HCT116 (cell line): ENCODE results near the gene AKT1. TPM values are rescaled to one million over a fixed set of nuclear protein-coding genes. Genes with fewer than 3 reads are reported as not detected.

Source experiments
- ATAC-seq: fragments of 200-7000 bp; cut with Tn5 transposase; 2 replicates; pipeline ENCODE4 v1.9.1; 2020; ENCODE audit warnings: mild to moderate bottlenecking, moderate library complexity
- BruUV-seq: library from RNA; stranded (reverse); fragments of 400-500 nt; replicated peaks from 2 replicates; lab custom pipeline; 2021; lab: Mats Ljungman, UMichigan
- CTCF ChIA-PET: fragments of 300-600 bp; sonication (Branson Sonifier 250); formaldehyde crosslinking; loops from one replicate; lab custom pipeline; 2021; ENCODE audit warnings: antibody characterized with exemption; lab: Charles Lee
- POLR2A ChIA-PET: fragments of 300-600, 350-600 bp; sonication (Branson Sonifier 250); formaldehyde crosslinking; loops from one replicate; lab custom pipeline; 2021; ENCODE audit warnings: antibody characterized with exemption; lab: Charles Lee
- RAD21 ChIA-PET, 2 experiments: fragments of 300-600 bp; sonication (Branson Sonifier 250); formaldehyde crosslinking; loops; one replicate each; lab custom pipeline; 2023; ENCODE audit warnings: low total read pairs in 2 of 2; ENCODE audit not compliant: uncharacterized antibody in 2 of 2, unreplicated experiment in 2 of 2, low non-redundant PET in 1 of 2; lab: Charles Lee
- DNase-seq: peaks from one replicate; pipeline ENCODE4 v3.0.0-alpha.2; 2010; ENCODE audit warnings: low read depth, low spot score
- H2AFZ ChIP-seq: fragments of 200-600 bp; shearing (Covaris generic), sonication (generic); 2 replicates; pipeline ENCODE4 v1.6.1; 2017; ENCODE audit warnings: low read depth, mixed run types, mixed read lengths, antibody characterized with exemption, low read length; ENCODE audit not compliant: poor library complexity, severe bottlenecking
- H3K27ac ChIP-seq: 2 replicates; pipeline ENCODE4 v1.5.1; 2012; ENCODE audit warnings: low read depth, low read length
- H3K27me3 ChIP-seq: fragments of 200-600 bp; sonication (generic); 2 replicates; pipeline ENCODE4 v1.6.1; 2016; ENCODE audit warnings: mixed run types, low read length, mixed read lengths; ENCODE audit not compliant: insufficient read depth
- H3K36me3 ChIP-seq, 2 experiments: fragments of 200-500 bp in 1 of 2; fragments of 200-600 bp in 1 of 2; sonication (Bioruptor generic) in 1 of 2; sonication (generic) in 1 of 2; 2 replicates each; pipeline versions ENCODE4 v1.5.1 to v1.6.1; 2014 to 2016; ENCODE audit warnings: low read length in 2 of 2, inconsistent platforms in 1 of 2, mixed read lengths in 1 of 2, mixed run types in 1 of 2; ENCODE audit not compliant: insufficient read depth in 2 of 2, control insufficient read depth in 1 of 2
- H3K4me1 ChIP-seq, 2 experiments: fragments of 200-600 bp in 1 of 2; sonication (generic) in 1 of 2; 2 replicates each; pipeline versions ENCODE4 v1.5.1 to v1.6.1; 2012 to 2017; ENCODE audit warnings: low read length in 2 of 2, inconsistent platforms in 1 of 2, mild to moderate bottlenecking in 1 of 2, mixed read lengths in 1 of 2, mixed run types in 1 of 2, moderate library complexity in 1 of 2; ENCODE audit not compliant: insufficient read depth in 2 of 2, control insufficient read depth in 1 of 2
- H3K4me2 ChIP-seq: fragments of 200-600 bp; sonication (generic); 2 replicates; pipeline ENCODE4 v1.6.1; 2017; ENCODE audit warnings: mixed run types, low read length, mixed read lengths
- H3K4me3 ChIP-seq, 2 experiments: fragments of 200-600 bp in 1 of 2; sonication (generic) in 1 of 2; replicated peaks in 1 of 2; 2 replicates each; pipeline ENCODE4 v1.5.1; 2011 to 2016; ENCODE audit warnings: low read length in 2 of 2, control low read depth in 1 of 2, low read depth in 1 of 2, mild to moderate bottlenecking in 1 of 2, mixed read lengths in 1 of 2, mixed run types in 1 of 2
- H3K79me2 ChIP-seq: fragments of 200-600 bp; sonication (generic); 2 replicates; pipeline ENCODE4 v1.6.1; 2017; ENCODE audit warnings: mild to moderate bottlenecking, mixed run types, low read length, moderate library complexity, mixed read lengths; ENCODE audit not compliant: insufficient read depth
- H3K9ac ChIP-seq: fragments of 200-600 bp; sonication (generic); 2 replicates; pipeline ENCODE4 v1.6.1; 2016; ENCODE audit warnings: low read length, mixed read lengths
- H3K9me2 ChIP-seq: fragments of 200-600 bp; sonication (generic), shearing (Covaris generic); 2 replicates; pipeline ENCODE4 v1.6.1; 2017; ENCODE audit warnings: mixed run types, mild to moderate bottlenecking, moderate library complexity; ENCODE audit not compliant: insufficient read depth
- H3K9me3 ChIP-seq, 2 experiments: fragments of 200-500 bp in 1 of 2; fragments of 200-600 bp in 1 of 2; sonication (Bioruptor generic) in 1 of 2; sonication (generic) in 1 of 2; 2 replicates each; pipeline ENCODE4 v1.6.1; 2014 to 2017; ENCODE audit warnings: low read length in 2 of 2, mixed read lengths in 2 of 2, inconsistent platforms in 1 of 2, low read depth in 1 of 2, mild to moderate bottlenecking in 1 of 2, mixed run types in 1 of 2, moderate library complexity in 1 of 2; ENCODE audit not compliant: control insufficient read depth in 1 of 2, insufficient read depth in 1 of 2
- H4K20me1 ChIP-seq: fragments of 200-600 bp; sonication (generic), shearing (Covaris generic); 2 replicates; pipeline ENCODE4 v1.6.1; 2017; ENCODE audit warnings: mixed run types, mild to moderate bottlenecking, moderate library complexity; ENCODE audit not compliant: insufficient read depth
- CEBPB ChIP-seq: IDR thresholded peaks from 2 replicates; pipeline ENCODE4 v1.6.1; 2012; ENCODE audit warnings: low read depth
- EGR1 ChIP-seq: IDR thresholded peaks from 2 replicates; pipeline ENCODE4 v1.6.1; 2012; ENCODE audit warnings: low read depth
- ELF1 ChIP-seq: IDR thresholded peaks from 2 replicates; pipeline ENCODE4 v1.6.1; 2012; ENCODE audit warnings: low read depth, borderline replicate concordance
- EZH2phosphoT487 ChIP-seq: fragments of 200-600 bp; IDR thresholded peaks from 2 replicates; pipeline ENCODE4 v1.6.1; 2018; ENCODE audit warnings: antibody characterized with exemption, borderline replicate concordance
- FOSL1 ChIP-seq: IDR thresholded peaks from 2 replicates; pipeline ENCODE4 v1.6.1; 2012; ENCODE audit warnings: low read depth
- MAX ChIP-seq: IDR thresholded peaks from 2 replicates; pipeline ENCODE4 v1.6.1; 2012
- POLR2AphosphoS5 ChIP-seq: IDR thresholded peaks from 2 replicates; pipeline ENCODE4 v1.6.1; 2011; ENCODE audit warnings: mild to moderate bottlenecking, low read depth, low read length, moderate library complexity
- REST ChIP-seq: IDR thresholded peaks from 2 replicates; pipeline ENCODE4 v1.6.1; 2012; ENCODE audit warnings: low read depth
- SIN3A ChIP-seq: IDR thresholded peaks from 2 replicates; pipeline ENCODE4 v1.6.1; 2012; ENCODE audit warnings: low read depth
- SRF ChIP-seq: IDR thresholded peaks from 2 replicates; pipeline ENCODE4 v1.6.1; 2012; ENCODE audit warnings: low read depth
- TCF7L2 ChIP-seq: IDR thresholded peaks from 2 replicates; pipeline ENCODE4 v1.7.0; 2011; ENCODE audit warnings: borderline replicate concordance, inconsistent platforms; ENCODE audit not compliant: insufficient read depth, insufficient read length; ENCODE audit errors: extremely low read depth
- YY1 ChIP-seq: IDR thresholded peaks from 2 replicates; pipeline ENCODE4 v1.6.1; 2011; ENCODE audit warnings: low read length, low read depth, moderate library complexity, mild to moderate bottlenecking; ENCODE audit not compliant: insufficient replicate concordance; ENCODE audit errors: extremely low read depth
- ZFX ChIP-seq: fragments of 450-650 bp; IDR thresholded peaks from 2 replicates; pipeline ENCODE4 v1.6.1; 2017
- ZNF274 ChIP-seq: fragments of 200-500 bp; sonication (Bioruptor generic); IDR thresholded peaks from 2 replicates; pipeline ENCODE4 v1.6.1; 2014; ENCODE audit warnings: mild to moderate bottlenecking, low read depth, low read length, inconsistent platforms
- intact Hi-C: fragments of 100-400 bp; cut with micrococcal nuclease; formaldehyde crosslinking; loops from 2 replicates; pipeline ENCODE4 v1.10.0; 2022
- total RNA-seq: library from RNA; stranded (reverse); gene quantifications from one replicate; pipeline ENCODE4 v1.2.1, GENCODE V29; 2021; ENCODE audit not compliant: unreplicated experiment
- TF ChIP-seq, protein P1 (sequence below): IDR thresholded peaks from 2 replicates; pipeline ENCODE4 v1.6.1; 2012
- TF ChIP-seq, protein P2 (sequence below), 3 experiments: fragments of 200-600 bp in 1 of 3; sonication (generic) in 1 of 3; IDR thresholded peaks in 2 of 3; conservative IDR thresholded peaks in 1 of 3; 2 replicates each; pipeline ENCODE4 v1.5.1; 2012 to 2017; ENCODE audit warnings: low read depth in 2 of 3, low read length in 2 of 3, antibody characterized with exemption in 1 of 3, borderline replicate concordance in 1 of 3, control low read depth in 1 of 3, mild to moderate bottlenecking in 1 of 3, mixed read lengths in 1 of 3, mixed run types in 1 of 3, moderate library complexity in 1 of 3; ENCODE audit not compliant: insufficient read depth in 1 of 3
- TF ChIP-seq, protein P3 (sequence below): IDR thresholded peaks from 2 replicates; pipeline ENCODE4 v1.6.1; 2011; ENCODE audit warnings: mild to moderate bottlenecking, low read length, moderate library complexity; ENCODE audit not compliant: insufficient replicate concordance; ENCODE audit errors: extremely low read depth

The AKT1 gene
- total RNA-seq, 1 experiment from 2014 or later = 152 TPM

- CTCF ChIA-PET = no interaction called here
- H3K4me2 ChIP-seq = no peak overlapping the region
- no peak for DNase-seq
Observed at GRCh38 chr14:104735830-104736642, 59.5 kb downstream of the AKT1 start.

More at GRCh38 chr14:104735830-104736642, 59.5 kb downstream of the AKT1 start:
- intact Hi-C loops = no loop called here
- POLR2A ChIA-PET = no interaction called here
- Histone ChIP-seq H3K27ac (no peak overlapping the region), H3K4me3 (no peak overlapping the region), H3K79me2 (no peaks in the 10 kb centered on the region), H3K9me2 (no peaks in the 10 kb centered on the region), H3K27me3 (no peaks in the 10 kb centered on the region), H2AFZ (no peak overlapping the region), H3K4me1 (peaks cover 18 to 19% of the 10 kb centered on the region in 2 experiments), H3K9ac (no peak overlapping the region), H3K36me3 (no peaks in the 10 kb centered on the region), H4K20me1 (no peaks in the 10 kb centered on the region), H3K9me3 (no peaks in the 10 kb centered on the region)
- ATAC-seq = no peak
- TF ChIP-seq, protein P1, sequence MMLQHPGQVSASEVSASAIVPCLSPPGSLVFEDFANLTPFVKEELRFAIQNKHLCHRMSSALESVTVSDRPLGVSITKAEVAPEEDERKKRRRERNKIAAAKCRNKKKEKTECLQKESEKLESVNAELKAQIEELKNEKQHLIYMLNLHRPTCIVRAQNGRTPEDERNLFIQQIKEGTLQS = no peak
- no peak for TF ChIP-seq ZFX
- no peak for TF ChIP-seq EGR1
- no peak for TF ChIP-seq REST
- TF ChIP-seq MAX = no peak
- TF ChIP-seq, protein P2, sequence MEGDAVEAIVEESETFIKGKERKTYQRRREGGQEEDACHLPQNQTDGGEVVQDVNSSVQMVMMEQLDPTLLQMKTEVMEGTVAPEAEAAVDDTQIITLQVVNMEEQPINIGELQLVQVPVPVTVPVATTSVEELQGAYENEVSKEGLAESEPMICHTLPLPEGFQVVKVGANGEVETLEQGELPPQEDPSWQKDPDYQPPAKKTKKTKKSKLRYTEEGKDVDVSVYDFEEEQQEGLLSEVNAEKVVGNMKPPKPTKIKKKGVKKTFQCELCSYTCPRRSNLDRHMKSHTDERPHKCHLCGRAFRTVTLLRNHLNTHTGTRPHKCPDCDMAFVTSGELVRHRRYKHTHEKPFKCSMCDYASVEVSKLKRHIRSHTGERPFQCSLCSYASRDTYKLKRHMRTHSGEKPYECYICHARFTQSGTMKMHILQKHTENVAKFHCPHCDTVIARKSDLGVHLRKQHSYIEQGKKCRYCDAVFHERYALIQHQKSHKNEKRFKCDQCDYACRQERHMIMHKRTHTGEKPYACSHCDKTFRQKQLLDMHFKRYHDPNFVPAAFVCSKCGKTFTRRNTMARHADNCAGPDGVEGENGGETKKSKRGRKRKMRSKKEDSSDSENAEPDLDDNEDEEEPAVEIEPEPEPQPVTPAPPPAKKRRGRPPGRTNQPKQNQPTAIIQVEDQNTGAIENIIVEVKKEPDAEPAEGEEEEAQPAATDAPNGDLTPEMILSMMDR (IDR thresholded peaks at IDR 0.05 in 2 of 3, conservative IDR thresholded peaks at IDR 0.05 in 1 of 3; ENCODE audit: borderline replicate concordance in 1 of 3, insufficient read depth in 1 of 3, low read depth in 2 of 3, low read length in 2 of 3) = no peak
- TF ChIP-seq YY1 = no peak
- no peak for TF ChIP-seq FOSL1
- TF ChIP-seq TCF7L2 = no peak
- TF ChIP-seq ELF1 = no peak
- no peak for TF ChIP-seq SRF
- TF ChIP-seq POLR2AphosphoS5 = no peak
- no peak for TF ChIP-seq EZH2phosphoT487
- no peak for TF ChIP-seq ZNF274
- TF ChIP-seq, protein P3, sequence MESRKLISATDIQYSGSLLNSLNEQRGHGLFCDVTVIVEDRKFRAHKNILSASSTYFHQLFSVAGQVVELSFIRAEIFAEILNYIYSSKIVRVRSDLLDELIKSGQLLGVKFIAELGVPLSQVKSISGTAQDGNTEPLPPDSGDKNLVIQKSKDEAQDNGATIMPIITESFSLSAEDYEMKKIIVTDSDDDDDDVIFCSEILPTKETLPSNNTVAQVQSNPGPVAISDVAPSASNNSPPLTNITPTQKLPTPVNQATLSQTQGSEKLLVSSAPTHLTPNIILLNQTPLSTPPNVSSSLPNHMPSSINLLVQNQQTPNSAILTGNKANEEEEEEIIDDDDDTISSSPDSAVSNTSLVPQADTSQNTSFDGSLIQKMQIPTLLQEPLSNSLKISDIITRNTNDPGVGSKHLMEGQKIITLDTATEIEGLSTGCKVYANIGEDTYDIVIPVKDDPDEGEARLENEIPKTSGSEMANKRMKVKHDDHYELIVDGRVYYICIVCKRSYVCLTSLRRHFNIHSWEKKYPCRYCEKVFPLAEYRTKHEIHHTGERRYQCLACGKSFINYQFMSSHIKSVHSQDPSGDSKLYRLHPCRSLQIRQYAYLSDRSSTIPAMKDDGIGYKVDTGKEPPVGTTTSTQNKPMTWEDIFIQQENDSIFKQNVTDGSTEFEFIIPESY = no peak
- TF ChIP-seq CEBPB = no peak
- TF ChIP-seq SIN3A = no peak
- RAD21 ChIA-PET = no interaction called here
- no TSS peak for BruUV-seq
